Thyroid gland (tissue), 4 donors: ENCODE measurements around the gene BATF2. TPM values are rescaled to one million over a fixed set of nuclear protein-coding genes. Genes with fewer than 3 reads are reported as not detected.
"Not testable (repeated sequence)": the region's sequence is repeated elsewhere in the genome, so short reads cannot be mapped to it uniquely, and the experiment has no call there.

Experiments
- DNase-seq, 2 donors: peaks; one replicate each; pipeline ENCODE4 v3.0.0-alpha.2; 2019
- H3K27ac ChIP-seq, 3 donors: fragments of 200-600 bp; sonication (generic); 1 replicate in 2 of 3; 2 replicates in 1 of 3; pipeline ENCODE4 v1.5.1; 2016 to 2019; ENCODE audit warnings: mild to moderate bottlenecking in 1 of 3, moderate library complexity in 1 of 3
- H3K27me3 ChIP-seq: fragments of 200-600 bp; sonication (generic); one replicate; pipeline ENCODE4 v1.5.1; 2019
- H3K36me3 ChIP-seq, 2 donors: fragments of 200-600 bp; sonication (generic); one replicate each; pipeline ENCODE4 v1.5.1; 2016 to 2019
- H3K4me1 ChIP-seq, 2 donors: fragments of 200-600 bp; sonication (generic); one replicate each; pipeline ENCODE4 v1.5.1; 2017 to 2019
- H3K4me3 ChIP-seq, 3 donors: fragments of 200-600 bp; sonication (generic); replicated peaks in 1 of 3; 1 replicate in 2 of 3; 2 replicates in 1 of 3; pipeline ENCODE4 v1.5.1; 2016; ENCODE audit warnings: mild to moderate bottlenecking in 1 of 3
- H3K9me3 ChIP-seq: fragments of 200-600 bp; sonication (generic); one replicate; pipeline ENCODE4 v1.5.1; 2017
- CTCF ChIP-seq, 6 experiments: fragments of 200-600 bp in 3 of 6; fragments of 450-650 bp in 3 of 6; sonication (generic) in 3 of 6; IDR thresholded peaks; one replicate each; pipeline ENCODE4 v1.5.1; 2016 to 2019; ENCODE audit warnings: antibody characterized with exemption in 6 of 6, mild to moderate bottlenecking in 2 of 6, inconsistent platforms in 1 of 6, moderate library complexity in 1 of 6
- POLR2A ChIP-seq, 2 donors: fragments of 450-650 bp; IDR thresholded peaks; one replicate each; pipeline ENCODE4 v1.6.1; 2017; ENCODE audit warnings: antibody characterized with exemption in 2 of 2, mild to moderate bottlenecking in 2 of 2, moderate library complexity in 1 of 2
- WGBS, 2 donors: methylation state at CpG; one replicate each; pipeline ENCODE4 v1.1.5; 2017; 5-methylcytosine and 5-hydroxymethylcytosine counted together
- intact Hi-C: fragments of 100-400 bp; cut with DNase I; formaldehyde crosslinking; loops from one replicate; pipeline ENCODE4 v1.15.1; 2023
- total RNA-seq, 4 donors: library from RNA; depleted of rRNA; stranded (reverse); fragments of >200 nt; gene quantifications; one replicate each; pipeline ENCODE4 v1.2.3, GENCODE V29; 2016

BATF2 gene
- total RNA-seq, 4 donors from 2014 or later = 1.2 to 9.1 (median 2.3) TPM

DNA sequence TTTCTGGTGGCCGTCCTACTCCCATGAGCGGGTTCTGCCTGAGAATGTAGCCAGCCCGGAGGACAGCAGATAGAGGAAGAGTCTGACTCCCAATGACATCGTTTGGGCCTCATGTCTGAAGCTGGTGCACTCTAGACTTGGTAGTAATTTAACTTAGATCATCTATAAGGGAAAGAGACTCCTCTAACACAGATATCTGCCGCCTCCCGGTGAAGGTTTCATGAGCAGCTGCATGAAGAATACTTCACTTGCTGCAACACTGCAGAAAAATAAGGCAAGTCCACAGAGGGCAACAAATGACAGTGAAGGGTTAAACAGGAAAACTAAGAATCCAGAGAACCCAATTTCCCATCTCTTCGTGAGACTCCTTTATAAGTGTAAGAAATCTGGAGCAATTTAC, 11.2 kb upstream of the BATF2 start:
- Histone ChIP-seq H3K36me3 (no peaks in the 10 kb centered on the region), H3K4me3 (no peak overlapping the region), H3K27me3 (no peaks in the 10 kb centered on the region), H3K9me3 (no peaks in the 10 kb centered on the region), H3K27ac (no peak overlapping the region), H3K4me1 (peaks cover under 1 to 1% of the 10 kb centered on the region in 2 donors)
- no peak for TF ChIP-seq POLR2A (IDR thresholded peaks at IDR 0.05)
- TF ChIP-seq CTCF (IDR thresholded peaks at IDR 0.05) = no peak
- WGBS, 2 donors = 69 to 76% methylated on average over 7 of the region's 7 CpGs
- intact Hi-C loops = no loop called here
- DNase-seq = no peak

GRCh38 chr11:65003968-65004367, 7.2 kb upstream of the BATF2 start:
- H3K36me3 ChIP-seq, H3K4me1 ChIP-seq, H3K4me3 ChIP-seq, H3K9me3 ChIP-seq, DNase-seq, H3K27me3 ChIP-seq, H3K27ac ChIP-seq, intact Hi-C loops: not testable (repeated sequence)
- 63 to 64% methylated on average over 3 of the region's 3 CpGs for WGBS, 2 donors

- Histone ChIP-seq H3K4me3 (no peak overlapping the region), H3K27ac (no peak overlapping the region), H3K9me3 (no peaks in the 10 kb centered on the region), H3K36me3 (no peaks in the 10 kb centered on the region), H3K27me3 (no peaks in the 10 kb centered on the region), H3K4me1 (no peaks in the 10 kb centered on the region)
- TF ChIP-seq POLR2A (IDR thresholded peaks at IDR 0.05) (no peak), CTCF (IDR thresholded peaks at IDR 0.05) (no peak)
- WGBS, 2 donors = 54 to 59% methylated on average over 6 to 7 of the region's 7 CpGs
- intact Hi-C loops = no loop called here
- no peak for DNase-seq
Observed at GRCh38 chr11:65003282-65003681, 6.5 kb upstream of the BATF2 start.

- Histone ChIP-seq H3K4me3 (no peak overlapping the region), H3K4me1 (no peaks in the 10 kb centered on the region), H3K27ac (no peak overlapping the region), H3K9me3 (no peaks in the 10 kb centered on the region), H3K36me3 (no peaks in the 10 kb centered on the region), H3K27me3 (no peaks in the 10 kb centered on the region)
- TF ChIP-seq POLR2A (IDR thresholded peaks at IDR 0.05) (no peak), CTCF (IDR thresholded peaks at IDR 0.05) (no peak)
- no peak for DNase-seq
- intact Hi-C loops = no loop called here
- 51% methylated on average over 5 of the region's 5 CpGs for WGBS, 2 donors
Observed at GRCh38 chr11:65002706-65003105, 5.9 kb upstream of the BATF2 start.

DNA sequence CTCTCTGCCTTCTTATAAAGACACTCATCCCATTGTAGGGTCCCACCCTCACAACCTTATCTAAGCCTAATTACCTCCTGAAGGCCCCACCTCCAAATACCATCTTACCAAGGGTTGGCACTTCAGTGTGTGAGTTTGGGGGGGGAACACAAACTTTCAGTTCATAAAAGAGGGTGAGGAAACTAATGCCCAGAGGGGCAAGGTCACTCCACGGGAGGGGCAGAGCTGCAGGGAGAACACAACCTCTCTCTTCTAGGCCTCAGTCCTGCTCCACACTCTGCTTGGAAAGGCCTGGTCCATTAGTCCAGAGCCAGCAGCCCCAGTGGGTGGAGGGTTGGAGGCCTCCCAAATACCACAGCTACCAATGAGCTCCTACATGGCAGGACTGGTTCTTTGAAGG, 2.7 kb upstream of the BATF2 start:
- DNase-seq = no peak
- Histone ChIP-seq H3K27me3 (no peaks in the 10 kb centered on the region), H3K9me3 (no peaks in the 10 kb centered on the region), H3K27ac (no peak overlapping the region), H3K4me3 (no peak overlapping the region), H3K36me3 (no peaks in the 10 kb centered on the region), H3K4me1 (peaks cover 8 to 15% of the 10 kb centered on the region in 2 donors)
- WGBS, 2 donors = 80 to 100% methylated on average over 1 of the region's 1 CpG
- intact Hi-C loops = loop anchor here (10.0 kb wide), 1 partner anchor 65 kb away; the partner anchor contains the start of gene GPHA2
- TF ChIP-seq POLR2A (IDR thresholded peaks at IDR 0.05) (no peak), CTCF (IDR thresholded peaks at IDR 0.05) (no peak)
